Body of pancreas (tissue), 4 donors: ENCODE results near the gene MIS12.

Experiments
- CTCF ChIP-seq, 7 experiments: fragments of 450-650 bp in 4 of 7; fragments of 200-600 bp in 3 of 7; sonication (generic) in 3 of 7; IDR thresholded peaks; one replicate each; pipeline ENCODE4 v1.5.1; 2016 to 2019; ENCODE audit warnings: antibody characterized with exemption in 7 of 7
- POLR2A ChIP-seq, 3 donors: fragments of 450-650 bp; IDR thresholded peaks; one replicate each; pipeline ENCODE4 v1.6.1; 2016; ENCODE audit warnings: antibody characterized with exemption in 3 of 3, mild to moderate bottlenecking in 2 of 3

GRCh38 chr17:5510771-5511170 is 24.4 kb downstream of the MIS12 start:
- TF ChIP-seq CTCF (IDR thresholded peaks at IDR 0.05) (no peak), POLR2A (IDR thresholded peaks at IDR 0.05) (no peak)
